GM21825 (cell line): ENCODE results near the gene A3GALT2.
"Not testable (repeated sequence)": the region's sequence is repeated elsewhere in the genome, so short reads cannot be mapped to it uniquely, and the experiment has no call there.

ENCODE experiments used
- ATAC-seq: cut with Tn5 transposase; IDR thresholded peaks from one replicate; pipeline ENCODE4 v1.9.1; 2021; ENCODE audit warnings: mild to moderate bottlenecking, moderate library complexity; ENCODE audit not compliant: unreplicated experiment

A3GALT2 gene

DNA sequence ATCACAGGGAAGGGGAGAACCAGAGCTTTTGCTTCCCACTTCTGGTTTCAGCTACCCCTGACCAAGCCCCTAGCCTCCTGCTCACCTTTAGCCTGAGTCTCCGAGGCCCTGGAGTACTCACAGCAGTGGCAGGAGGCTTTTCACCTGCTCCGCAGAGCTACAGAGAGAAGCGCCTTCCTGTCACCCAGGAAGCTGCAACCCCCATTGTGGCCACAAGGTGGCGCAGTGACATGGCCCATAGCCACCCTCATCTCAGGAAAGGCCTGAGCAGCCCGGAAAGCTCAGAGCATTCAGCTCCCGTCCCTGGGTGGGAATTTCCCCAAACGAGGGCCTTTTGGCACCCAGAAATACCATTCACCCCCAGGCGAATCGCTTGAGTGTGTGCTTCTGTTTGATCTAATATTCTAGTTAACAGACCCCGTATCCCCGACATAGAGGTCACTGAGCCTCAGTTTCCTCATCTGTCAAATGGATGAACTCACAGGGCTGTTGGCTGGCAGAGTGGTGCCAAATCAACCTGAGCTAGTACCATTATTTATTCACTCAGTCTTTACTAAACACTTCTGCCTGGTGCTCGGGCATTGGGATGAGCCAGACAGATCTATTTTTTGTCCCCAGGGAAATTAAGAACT, 25.3 kb downstream of the A3GALT2 start:
- ATAC-seq: peak; percentile 70

DNA sequence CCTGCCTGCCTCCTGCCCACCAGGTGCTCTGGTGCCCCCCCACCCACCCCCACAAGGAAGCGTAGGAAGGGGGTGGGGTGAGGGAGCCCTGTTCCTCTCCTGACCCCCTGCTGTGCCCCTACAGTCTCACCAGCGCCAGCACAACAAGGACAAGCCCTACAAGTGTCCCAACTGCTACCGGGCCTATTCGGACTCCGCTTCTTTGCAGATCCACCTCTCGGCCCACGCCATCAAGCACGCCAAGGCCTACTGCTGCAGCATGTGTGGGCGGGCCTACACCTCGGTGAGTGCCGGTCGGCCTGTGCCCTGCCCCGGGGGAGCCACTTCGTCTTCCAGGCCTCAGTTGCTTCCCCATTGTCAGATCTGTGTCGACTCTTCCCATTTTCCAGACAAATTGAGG, 25.9 kb downstream of the A3GALT2 start:
- ATAC-seq: no peak

DNA sequence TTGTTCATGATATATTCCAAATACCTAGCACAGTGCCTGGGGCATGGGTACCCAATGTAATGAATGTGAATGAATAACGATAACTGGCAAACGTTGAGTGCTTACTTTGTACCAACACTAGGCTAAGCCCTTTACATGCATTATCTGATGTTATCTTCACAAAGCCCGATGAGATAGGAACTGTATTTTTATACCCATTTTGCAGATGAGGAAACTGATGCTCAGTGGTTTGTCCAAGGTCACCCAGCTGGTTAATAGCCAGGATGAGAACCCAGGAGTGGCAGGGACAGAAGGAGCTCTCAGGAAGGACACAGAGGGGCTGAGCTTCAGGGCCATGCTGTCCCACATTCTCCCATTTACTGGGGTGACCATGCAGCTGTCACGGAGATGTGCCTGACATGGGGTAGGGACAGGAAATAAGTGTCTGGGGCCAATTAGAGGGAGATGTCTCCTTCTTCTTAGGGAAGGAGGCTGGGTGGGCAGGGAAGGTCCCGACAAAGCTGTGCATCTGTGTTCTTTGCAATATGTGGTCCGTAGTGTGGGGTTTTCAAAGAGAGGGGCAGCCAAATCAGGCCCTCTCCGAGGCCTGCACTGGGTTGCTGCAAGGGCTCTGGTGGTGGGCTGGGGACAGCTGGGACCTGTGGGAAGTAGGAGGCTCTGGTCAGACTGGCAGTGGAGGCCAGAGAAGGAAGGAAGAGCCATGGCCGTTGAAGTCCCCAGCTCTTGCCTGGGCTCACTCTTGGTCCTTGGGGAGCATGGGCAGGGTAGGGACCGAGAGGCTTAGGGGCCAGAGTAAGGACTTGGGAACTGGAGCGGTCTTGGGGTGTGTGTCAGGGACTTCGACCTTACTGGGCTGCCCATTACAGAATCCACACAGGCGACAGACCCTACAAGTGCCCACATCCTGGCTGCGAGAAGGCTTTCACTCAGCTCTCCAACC, 26.6 kb downstream of the A3GALT2 start:
- no peak for ATAC-seq

DNA sequence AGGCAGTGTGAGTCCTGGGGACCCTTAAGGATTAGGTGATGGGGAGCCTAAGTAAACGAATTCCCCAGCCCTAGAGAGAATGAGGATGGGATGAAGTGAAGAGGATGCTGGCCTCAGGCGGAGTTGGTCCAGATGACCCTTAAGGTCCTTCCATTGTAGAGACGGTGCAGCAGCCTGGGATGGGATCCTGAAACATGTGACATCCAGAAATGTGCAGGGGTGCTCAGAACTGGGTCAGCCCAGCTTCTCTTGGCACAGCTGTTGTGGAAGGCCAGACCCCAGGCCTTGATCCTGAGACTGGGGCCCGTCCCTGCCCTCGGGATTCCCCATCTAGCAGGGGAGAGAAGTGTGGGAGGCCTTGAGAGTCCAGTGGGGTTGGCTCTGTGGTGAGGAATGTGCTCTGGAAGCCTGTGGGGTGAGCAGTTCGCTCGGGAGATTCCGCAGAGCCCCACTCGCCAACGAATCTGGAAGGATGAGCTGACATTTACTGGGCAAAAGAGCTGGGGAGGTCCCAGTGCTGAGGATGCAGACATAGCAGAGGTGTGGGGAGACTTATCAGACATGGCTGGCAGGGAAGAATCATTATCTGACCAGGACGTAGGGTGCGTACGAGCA, 28.1 kb downstream of the A3GALT2 start:
- ATAC-seq: no peak

DNA sequence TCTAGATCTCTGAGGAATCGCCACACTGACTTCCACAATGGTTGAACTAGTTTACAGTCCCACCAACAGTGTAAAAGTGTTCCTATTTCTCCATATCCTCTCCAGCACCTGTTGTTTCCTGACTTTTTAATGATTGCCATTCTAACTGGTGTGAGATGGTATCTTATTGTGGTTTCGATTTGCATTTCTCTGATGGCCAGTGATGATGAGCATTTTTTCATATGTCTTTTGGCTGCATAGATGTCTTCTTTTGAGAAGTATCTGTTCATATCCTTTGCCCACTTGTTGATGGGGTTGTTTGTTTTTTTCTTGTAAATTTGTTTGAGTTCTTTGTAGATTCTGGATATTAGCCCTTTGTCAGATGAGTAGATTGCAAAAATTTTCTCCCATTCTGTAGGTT, 30.3 kb downstream of the A3GALT2 start:
- not testable (repeated sequence) for ATAC-seq

DNA sequence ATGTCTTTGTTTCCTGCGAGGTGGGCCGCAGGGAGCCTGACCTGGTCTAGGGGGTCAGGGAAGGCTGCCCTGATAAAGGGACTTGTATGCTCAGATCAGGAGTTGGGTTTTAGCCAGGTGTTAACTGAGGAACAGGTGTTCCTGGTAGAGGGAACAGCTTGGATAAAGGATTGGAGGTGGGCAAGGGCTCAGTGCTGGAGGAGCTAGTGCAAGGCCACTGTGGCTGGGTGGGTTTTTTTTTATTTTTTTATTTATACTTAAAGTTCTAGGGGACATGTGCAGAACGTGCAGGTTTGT, 31.1 kb downstream of the A3GALT2 start:
- ATAC-seq: no peak

DNA sequence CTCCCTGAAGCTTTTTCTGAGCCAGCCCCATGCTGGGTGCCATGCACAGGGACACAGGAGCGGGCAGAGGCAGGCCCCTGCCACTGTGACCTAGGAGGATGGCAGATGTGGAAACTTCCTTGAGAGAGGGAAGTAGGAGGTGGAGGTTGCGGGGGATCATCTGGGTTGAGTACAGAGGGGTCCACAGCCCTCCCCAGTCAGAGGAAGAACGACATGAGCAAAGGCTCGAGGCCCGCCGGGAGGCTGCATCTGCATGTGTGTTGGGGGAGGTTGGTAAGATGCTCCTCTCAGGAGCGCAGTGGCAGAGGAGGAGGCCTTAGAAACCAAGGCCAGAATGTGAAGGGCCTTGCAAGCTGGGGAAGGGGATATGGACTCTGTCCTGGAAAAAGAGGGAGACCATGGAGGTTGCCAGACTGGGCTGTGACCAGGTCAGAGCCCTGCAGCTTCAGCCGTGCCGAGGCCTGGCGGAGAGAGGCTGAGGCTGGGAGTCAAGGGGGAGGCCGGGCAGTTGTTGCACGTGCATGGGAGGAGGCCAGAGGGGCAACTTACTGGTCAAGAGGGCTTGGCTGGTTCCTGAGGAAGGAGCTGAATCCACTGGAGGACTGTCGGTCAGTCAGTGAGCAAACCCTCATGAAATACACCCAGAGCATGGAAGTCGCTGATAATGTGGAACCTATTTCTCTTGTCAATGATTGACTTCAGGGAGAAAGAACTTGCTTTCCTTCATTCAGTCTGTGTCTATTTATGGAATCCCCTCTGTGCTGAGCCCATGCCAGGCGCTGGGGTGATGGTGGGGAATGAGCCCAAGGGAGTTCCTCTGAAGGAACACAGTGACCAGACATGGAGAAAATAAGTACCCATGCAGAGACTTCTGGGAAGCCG, 31.7 kb downstream of the A3GALT2 start:
- ATAC-seq: no peak

DNA sequence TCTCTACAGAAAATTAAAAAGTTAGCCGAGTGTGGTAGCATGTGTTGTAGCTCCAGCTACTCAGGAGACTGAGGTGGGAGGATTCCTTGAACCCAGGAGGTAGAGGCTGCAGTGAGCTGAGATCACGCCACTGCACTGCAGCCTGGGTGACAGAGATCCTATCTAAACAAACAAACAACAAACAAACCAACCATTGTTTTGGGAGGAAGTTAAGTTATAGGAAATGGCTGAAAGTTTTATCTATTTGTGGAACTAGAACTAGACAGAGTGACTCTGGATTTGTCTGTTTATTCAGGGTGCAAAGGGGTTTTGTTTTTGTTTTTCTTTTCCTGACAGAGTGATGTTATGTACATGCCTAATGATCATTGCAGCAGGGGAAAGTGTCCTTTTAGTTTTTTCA, 33.6 kb downstream of the A3GALT2 start:
- ATAC-seq: no peak

DNA sequence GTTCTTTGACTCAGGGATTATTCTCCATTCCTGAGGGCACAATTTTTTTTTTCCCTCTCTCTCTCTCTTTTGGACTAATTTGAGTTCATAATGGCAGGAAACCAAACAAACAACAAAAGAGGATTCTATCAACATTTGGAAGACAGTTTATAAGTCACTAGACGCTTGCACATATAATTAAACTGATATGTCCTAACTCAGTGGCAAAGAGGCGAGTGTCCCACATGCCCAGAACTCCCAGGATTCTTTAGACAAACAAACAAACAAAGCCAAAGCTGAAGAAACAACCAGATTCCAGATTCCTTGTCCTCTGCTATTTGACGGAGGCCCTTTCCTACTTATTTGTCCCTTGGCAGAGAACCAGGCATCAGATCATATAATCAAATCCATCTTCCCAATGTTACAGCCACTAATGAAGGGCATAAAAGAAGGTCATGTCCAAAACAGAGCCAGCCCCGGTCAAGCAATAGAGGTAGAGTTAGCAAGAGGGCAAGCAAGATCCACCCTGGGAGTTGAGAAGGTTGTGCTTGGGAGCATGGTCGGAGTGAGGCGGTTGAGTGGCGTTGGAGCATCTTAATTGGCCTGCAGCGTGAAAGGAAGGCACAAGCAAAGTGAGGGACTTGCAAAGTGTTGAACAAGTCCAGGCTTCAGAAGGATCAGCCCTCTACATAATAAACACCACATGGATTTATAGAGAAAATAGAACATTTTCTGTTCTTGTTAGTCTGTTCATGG, 34.3 kb downstream of the A3GALT2 start:
- ATAC-seq: no peak

DNA sequence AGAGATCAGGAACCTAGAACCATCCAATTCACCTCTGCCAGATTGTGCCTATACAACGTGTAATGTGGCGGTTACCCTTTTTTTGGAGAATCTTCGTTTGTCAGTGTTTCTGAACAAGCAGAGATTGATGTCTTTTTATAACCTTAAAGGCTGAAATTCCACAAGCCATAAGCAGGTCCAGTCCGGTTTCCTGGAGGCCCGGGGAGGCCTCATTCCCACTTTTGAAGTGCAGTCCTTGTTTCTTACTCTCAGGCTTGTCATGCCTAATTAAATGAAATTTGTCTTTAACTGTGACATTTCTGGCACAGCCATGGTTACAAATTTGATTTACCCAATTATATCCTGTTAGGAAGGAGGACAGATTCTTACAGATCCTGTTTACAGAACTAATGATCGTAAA, 36.8 kb downstream of the A3GALT2 start:
- no peak for ATAC-seq

DNA sequence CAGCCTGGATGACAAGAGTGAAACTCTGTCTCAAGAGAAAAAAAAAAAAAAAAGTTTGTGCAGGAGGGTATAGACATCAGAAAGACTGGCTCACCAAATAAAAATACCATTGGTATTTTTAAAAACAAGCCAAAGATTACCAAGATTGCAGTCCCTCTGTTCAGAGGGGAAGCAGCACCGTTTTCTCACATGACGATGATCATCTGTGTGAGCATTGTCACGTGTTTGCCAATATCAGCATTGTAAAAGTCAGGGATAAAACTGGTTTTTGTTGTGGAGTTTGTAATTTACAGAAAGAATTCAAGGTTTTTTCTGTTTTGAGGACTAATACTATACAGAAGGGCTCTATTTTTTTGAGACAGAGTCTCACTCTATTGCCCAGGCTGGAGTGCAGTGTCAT, 38.1 kb downstream of the A3GALT2 start:
- ATAC-seq: no peak

DNA sequence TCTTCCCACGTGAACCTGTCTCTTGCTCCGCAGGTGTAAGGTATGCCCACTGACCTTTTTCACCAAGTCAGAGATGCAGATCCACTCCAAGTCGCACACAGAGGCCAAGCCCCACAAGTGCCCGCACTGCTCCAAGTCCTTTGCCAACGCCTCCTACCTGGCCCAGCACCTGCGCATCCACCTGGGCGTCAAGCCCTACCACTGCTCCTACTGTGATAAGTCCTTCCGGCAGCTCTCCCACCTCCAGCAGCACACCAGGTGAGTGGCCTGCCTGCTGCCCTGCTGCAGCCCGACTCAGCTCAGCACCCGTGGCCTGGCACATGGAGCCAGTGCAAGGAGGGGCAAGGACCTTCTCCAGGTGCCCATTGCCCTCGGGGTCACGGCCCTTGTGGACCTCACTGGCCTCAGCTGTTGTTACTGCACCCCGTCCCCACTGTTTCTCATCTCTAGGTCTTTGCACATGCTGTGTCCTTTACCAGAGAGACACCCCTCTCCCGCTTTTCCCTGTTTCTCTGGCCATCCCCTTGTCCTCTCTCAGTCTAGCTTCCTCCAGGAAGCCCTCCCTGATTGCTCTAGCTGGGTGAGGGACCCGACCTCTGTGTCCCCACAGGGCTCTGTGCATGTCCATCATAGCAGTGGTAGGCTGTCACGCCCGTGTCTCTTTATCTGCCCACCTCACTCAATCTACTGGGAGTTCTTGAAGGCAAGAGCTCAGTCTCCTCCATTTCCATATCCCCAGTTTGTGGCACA, 39.2 kb downstream of the A3GALT2 start:
- ATAC-seq: no peak

DNA sequence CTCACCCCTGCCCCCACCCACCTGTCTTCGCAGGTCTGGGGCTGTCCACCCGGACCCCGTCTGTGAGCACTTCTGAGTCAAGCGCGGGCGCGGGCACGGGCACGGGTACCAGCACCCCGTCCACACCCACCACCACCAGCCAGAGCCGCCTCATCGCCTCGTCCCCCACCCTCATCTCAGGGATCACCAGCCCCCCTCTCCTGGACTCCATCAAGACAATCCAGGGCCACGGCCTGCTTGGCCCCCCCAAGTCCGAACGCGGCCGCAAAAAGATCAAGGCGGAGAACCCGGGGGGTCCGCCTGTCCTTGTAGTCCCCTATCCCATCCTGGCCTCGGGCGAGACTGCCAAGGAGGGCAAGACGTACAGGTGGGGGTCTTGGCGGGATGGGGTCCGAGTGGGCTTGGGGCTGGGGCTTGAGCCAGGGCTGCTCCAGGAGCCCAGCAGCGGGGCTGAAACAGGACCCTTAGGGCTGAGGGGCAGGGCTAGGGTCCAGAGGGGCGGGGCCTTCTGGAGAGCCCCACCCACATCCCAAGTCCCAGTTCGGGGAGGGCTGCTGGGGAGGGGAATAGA, 40.7 kb downstream of the A3GALT2 start:
- no peak for ATAC-seq

DNA sequence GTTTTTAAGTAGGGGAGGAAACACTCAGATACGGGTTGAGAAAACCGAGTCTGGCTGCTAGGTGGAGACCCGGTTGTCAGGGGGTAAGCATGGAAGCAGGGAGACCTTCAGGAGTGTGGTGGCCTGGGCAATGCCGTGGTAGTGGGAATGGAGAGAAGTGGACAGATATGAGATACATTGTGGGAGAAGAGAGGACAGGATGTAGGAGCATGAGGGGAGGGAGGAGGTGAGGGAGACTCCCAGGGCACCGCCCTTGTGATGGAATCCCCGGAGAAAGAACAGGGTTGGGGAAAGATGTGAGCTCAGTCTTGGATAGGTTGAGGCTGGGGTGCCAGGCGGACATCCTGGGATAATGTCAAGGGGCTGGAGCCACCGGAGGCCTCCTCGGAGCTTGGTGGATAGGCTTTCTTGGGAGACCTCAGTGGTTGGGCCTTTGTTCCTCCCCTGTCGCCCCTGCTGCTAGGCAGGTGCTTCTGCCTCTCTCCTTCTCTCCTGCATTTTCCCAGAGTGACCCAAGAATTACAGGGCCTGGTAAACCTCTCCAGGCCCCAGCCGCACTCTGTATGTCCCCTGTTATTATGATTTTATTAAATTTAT, 43.3 kb downstream of the A3GALT2 start:
- ATAC-seq: no peak

DNA sequence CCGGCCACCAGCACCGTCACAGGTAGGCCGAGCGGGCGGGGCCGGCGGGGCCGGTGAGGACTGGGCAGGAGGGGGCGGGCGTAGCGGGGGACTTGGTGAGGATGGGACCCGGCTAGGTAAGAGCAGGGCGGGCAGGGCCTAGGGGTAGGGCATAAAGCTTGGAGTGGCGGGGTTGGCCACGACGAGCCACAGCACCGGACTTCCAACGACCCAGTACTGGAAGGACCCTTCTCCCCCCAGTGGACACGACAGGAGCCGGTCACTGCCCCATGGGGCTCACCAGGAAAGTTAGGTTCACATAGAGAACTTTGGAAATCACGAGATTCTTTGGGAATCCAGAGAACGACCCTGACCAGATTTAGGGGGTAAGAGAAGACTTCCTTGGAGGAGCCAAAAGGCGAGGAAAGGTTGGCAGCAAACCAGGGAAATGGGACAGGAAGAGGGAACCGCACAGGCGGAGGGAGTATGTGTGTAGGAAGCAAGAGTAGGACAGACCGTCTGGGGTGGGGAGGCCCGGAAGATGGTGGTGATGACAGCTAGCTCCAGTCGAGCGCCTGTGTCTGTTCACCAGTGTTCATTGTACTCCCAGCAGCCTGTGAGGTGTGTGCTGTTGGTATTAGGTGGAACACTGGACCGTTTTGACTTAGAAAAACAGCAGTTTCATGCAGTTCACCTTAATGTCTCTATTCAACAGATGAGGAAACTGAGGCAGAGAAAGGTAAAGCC, 44.2 kb downstream of the A3GALT2 start:
- ATAC-seq: no peak

DNA sequence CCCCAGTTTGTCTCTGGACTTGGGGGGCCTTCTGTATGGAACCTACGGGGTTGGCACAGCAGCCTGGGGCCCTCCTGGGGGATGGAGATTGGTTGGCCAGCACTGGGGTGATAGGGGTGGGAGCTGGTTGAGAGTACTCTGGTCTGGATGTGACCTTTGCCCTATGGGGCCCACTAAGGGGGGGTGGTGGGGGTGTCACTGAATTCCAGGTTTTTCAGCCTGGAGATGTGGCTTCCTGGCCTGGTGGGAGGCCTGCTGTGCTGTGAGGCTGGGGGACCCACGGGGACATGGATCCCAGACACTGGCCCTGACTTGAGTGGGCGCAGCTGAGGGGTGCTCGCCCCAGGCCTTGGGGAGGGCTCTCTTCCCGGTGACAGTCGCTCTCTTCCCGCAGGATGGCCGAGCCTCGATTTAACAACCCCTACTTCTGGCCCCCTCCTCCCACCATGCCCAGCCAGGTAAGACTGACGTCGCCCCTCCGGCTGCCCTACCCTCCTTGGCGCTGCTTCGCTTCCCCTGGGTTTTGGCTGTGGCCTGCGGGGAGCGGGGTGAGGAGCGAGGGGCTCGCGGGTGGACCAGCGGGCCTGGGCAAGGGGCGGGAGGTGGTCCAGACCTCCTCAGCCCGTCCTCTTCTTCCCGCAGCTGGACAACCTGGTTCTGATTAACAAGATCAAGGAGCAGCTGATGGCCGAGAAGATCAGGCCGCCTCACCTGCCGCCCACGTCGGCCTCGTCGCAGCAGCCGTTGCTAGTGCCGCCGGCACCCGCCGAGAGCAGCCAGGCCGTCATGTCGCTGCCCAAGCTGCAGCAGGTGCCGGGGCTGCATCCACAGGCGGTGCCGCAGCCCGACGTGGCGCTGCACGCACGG, 45.0 kb downstream of the A3GALT2 start:
- no peak for ATAC-seq

DNA sequence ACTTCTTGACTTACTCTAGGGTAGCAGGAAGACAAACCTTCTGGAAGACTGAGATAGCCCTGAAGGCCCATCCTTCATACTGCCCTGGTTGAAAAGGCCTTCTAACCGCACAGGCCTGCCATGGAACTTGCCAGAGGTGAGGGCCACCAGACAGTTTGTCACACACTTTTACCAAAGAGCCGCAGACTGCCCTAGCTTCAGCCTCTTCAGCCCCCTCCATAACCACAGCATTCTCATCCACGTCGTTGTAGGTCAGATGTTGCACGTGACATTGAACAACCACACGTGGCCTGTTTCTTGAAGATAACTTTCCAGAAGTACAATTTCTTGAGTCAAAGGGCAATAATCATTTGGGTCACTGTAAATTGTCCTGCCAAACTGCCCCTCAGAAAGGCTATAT, 45.7 kb downstream of the A3GALT2 start:
- ATAC-seq: no peak
